UCSD-AML1 (cell line): ENCODE data around the gene CD74.
"Not testable (repeated sequence)": the region's sequence is repeated elsewhere in the genome, so short reads cannot be mapped to it uniquely, and the experiment has no call there.

Source experiments
- DNase-seq: peaks from one replicate; lab custom pipeline; 2025; ENCODE audit not compliant: unreplicated experiment; lab: John Stamatoyannopoulos, UW

Gene CD74

GRCh38 chr5:150441813-150442698, 29.3 kb upstream of the CD74 start:
- DNase-seq = no peak

DNA sequence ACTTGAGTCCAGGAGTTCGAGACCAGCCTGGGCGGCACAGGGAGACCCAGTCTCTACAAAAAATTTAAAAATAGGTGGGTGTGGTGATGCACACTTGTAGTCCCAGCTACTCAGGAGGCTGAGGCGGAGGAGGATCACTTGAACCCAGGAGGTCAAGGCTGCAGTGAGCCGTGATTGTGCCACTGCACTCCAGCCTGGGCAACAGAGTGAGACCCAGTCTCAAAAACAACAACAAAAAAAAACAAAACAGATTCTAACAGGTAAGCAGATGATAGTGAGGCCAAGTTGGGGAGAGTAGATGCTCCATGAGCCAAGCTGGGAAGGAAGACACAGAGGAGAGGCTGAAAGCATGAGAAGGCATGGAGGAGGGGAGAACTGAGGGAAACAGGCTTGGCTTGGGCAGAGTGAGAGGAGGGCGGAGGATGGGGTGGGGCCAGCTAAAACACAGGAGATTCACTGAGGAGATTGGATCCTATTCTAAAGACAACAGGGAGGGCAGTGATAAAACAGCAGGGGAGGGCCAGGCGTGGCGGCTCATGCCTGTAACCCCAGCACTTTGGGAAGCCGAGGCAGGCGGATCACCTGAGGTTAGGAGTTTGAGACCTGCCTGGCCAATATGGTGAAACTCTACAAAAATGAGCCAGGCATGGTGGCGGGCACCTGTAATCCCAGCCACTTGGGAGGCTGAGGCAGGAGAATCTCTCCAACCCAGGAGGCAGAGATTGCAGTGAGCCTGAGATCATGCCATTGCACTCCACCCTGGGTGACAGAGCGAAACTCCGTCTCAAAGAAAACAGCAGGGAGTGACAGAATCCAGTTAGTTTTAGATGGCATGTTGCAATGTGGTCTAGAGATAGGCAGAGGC, 28.5 kb upstream of the CD74 start:
- no peak for DNase-seq

DNA sequence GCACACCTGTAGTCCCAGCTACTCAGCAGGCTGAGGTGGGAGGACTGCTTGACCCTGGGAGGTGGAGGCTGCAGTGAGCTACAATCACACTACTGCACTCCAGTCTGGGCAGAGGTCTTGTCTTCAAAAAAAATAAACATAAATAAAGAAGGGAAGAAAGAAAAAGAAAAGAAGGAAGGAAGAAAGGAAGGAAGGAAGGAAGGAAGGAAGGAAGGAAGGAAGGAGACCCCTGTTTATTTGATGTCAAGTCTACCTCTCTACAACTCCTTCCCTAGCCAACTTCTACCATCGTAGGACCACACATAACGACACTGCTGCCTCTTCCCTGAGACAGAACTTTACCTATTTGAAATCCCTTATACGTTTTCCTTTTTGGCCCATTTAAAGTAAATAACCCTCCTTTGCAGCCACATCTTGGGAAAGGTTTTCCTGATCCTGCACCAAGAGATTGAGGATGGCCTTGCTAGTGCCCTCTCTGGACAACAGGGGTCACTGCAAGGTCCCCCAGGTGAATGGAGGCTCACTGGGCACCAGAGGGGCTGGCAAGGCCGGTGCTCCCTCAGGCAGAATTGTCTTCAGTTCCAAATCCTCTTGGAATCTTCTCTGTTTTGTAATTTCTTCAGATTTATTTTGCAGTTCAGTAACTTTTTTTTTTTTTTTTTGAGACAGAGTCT, 26.3 kb upstream of the CD74 start:
- no peak for DNase-seq

DNA sequence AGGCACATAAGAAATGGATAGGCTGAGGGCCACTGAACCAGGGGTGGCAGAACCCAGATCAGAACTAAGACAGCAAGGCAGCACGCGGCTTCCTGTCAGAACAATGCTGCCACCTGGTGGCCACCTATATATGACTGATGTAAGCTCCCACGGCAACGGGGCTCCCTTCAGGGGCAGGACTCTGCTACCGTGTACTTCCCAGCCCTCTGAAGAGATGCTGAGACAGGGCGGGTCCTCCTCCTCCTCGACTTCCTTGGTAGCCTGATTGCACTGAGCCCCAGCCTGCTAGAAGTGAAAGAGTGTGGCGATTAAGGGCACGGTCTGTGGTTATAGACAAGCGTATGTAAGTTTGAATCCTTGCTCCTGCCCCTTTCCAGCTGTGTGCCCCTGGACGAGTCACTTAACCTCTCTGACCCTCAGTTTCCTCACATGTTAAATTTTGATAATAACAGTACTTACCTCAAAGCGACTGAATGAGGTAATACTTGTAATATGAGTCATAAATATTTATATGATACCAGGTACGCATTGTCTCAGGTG, 23.5 kb upstream of the CD74 start:
- DNase-seq = peak; percentile 77

GRCh38 chr5:150434464-150434863, 21.8 kb upstream of the CD74 start:
- DNase-seq = no peak

DNA sequence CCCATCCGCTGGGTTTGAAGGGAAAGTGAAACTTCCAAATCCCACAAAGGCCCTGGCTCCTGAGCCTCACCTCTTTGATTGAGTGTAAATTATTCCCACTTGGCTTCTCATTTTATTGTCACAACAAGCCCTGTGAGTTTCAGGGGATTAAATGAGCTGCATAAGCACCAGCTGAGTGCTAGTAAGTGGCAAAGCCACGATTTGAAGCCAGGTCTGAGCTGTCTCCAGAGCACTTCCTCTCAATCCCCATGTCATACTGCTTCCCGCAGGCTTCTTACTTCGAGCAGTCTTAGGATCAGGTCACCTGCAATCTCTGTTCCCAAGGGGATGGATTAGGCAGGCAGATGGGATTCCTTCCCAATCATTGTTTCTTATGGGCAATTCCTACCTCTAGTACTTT, 18.9 kb upstream of the CD74 start:
- no peak for DNase-seq

- no peak for DNase-seq
These were observed 18.3 kb upstream of the CD74 start for GRCh38 chr5:150431048-150431447.

GRCh38 chr5:150429410-150429873, 16.7 kb upstream of the CD74 start:
- no peak for DNase-seq

GRCh38 chr5:150428978-150429377, 16.3 kb upstream of the CD74 start:
- DNase-seq = no peak

GRCh38 chr5:150428106-150428876, 15.6 kb upstream of the CD74 start:
- no peak for DNase-seq

DNA sequence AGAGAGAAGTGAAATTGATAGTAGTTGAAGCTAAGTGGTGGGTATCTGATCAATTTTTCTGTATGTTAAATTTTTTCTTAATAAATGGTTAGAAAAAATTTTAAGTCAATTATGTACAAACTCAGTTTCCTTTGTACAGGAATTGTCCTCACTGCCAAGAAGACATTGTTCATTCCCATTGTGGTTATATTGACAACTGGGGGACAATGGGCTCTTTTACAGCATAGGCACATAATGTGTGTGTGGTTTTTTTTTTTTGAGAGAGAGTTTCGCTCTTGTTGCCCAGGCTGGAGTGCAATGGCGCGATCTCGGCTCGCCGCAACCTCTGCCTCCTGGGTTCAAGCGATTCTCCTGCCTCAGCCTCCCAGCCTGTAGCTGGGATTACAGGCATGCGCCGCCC, 13.5 kb upstream of the CD74 start:
- DNase-seq = not testable (repeated sequence)

- no peak for DNase-seq
These were observed 10.0 kb upstream of the CD74 start for GRCh38 chr5:150422758-150423157.

GRCh38 chr5:150422075-150422474, 9.4 kb upstream of the CD74 start:
- no peak for DNase-seq

- no peak for DNase-seq
These were observed 7.0 kb upstream of the CD74 start for GRCh38 chr5:150419630-150420270.

GRCh38 chr5:150413902-150414790, 1.4 kb upstream of the CD74 start:
- not testable (repeated sequence) for DNase-seq

DNA sequence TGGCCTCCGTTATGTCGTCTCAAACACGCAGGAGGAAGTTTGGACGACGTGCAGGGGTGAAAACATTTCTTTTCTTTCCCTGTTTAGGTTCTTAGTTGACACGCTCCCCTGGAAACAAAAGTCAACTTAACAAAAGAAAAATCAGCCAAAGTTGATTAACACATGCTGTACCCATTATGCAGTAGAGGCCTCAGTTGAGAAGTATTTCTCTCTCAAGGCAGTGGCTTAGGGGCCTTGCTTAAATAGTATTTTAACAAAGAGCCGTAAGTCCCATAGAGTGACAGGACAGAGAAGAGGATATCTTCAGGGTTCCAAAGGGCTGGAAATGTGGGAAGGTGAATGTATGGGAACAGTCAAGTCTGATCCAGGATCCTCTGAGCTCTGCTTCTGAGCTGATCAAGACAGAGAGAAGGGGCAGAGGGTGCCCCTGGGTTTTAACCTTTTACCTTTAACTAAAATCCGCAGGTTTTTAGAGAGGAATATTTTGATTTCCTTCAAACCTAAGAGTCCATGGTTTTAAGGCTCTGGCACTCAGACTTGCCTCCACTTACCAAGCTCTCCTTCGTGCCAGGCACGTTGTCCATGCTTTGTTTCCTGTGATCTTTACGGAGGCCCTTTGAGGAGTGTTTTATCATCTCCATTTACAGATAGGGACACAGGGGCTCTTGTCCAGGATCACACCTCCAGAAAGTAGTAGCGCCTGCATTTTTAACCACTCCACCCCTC, 629 bp upstream of the CD74 start:
- DNase-seq = no peak

DNA sequence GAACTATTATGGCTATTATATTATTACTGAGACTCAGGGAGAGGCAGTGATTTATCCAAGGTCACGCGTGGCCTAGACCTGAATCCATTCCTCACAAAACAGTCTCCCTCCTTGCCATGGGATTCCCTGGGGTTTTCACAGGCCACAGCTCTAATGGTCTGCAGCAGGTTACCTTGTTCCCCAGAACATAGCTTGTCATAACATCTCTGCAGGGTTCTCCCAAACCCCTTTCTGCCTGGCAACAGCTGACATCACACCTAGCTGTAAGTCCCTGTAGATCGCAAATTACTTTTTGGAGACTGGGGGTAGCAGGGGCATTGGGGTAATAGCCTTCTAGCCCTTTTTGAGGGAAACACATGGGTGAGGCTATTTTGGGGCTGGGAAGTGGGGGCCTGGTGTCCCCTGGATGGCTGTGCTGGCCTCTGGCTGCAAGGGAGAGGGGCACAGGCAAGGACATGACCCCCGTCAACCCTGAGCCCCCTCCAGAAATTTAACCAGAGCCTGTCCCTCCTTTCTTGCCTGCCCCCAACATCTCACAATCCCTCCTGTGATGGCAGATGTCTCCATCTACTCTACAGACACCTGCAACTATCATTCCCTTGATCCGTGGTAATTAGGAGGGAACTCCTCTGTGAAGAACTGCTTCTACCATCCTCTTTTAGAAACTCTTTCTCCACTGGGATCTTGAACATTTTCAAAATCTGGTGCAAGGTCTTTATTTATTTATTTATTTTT, 1.3 kb downstream of the CD74 start:
- peak; percentile 47 for DNase-seq
